HEK293 (cell line): Measurements from ENCODE around the gene TMEM272.

ENCODE experiments used
- CTCF ChIP-seq: fragments of 450-650 bp; formaldehyde crosslinking; IDR thresholded peaks from 2 replicates; pipeline ENCODE4 v1.5.1; 2016; ENCODE audit warnings: missing biosample characterization, missing genetic modification characterization
- KLF10 ChIP-seq: fragments of 450-650 bp; IDR thresholded peaks from 2 replicates; pipeline ENCODE4 v1.5.1; 2018; ENCODE audit warnings: missing biosample characterization, mild to moderate bottlenecking, missing genetic modification characterization
- ZBTB10 ChIP-seq: fragments of 450-650 bp; formaldehyde crosslinking; IDR thresholded peaks from 2 replicates; pipeline ENCODE4 v1.5.1; 2016; ENCODE audit warnings: missing biosample characterization, missing genetic modification characterization
- ZNF24 ChIP-seq: fragments of 450-650 bp; formaldehyde crosslinking; IDR thresholded peaks from 2 replicates; pipeline ENCODE4 v1.5.1; 2016; ENCODE audit warnings: missing biosample characterization, missing genetic modification characterization
- ZNF350 ChIP-seq: fragments of 450-650 bp; formaldehyde crosslinking; IDR thresholded peaks from 2 replicates; pipeline ENCODE4 v1.5.0; 2017; ENCODE audit warnings: missing biosample characterization, mild to moderate bottlenecking, missing genetic modification characterization
- ZNF416 ChIP-seq: fragments of 450-650 bp; formaldehyde crosslinking; IDR thresholded peaks from 2 replicates; pipeline ENCODE4 v1.5.1; 2016; ENCODE audit warnings: missing biosample characterization, missing genetic modification characterization
- TF ChIP-seq, protein P1 (sequence below): fragments of 450-650 bp; formaldehyde crosslinking; conservative IDR thresholded peaks from 2 replicates; pipeline ENCODE4 v1.5.1; 2016; ENCODE audit warnings: low read depth, missing biosample characterization, missing genetic modification characterization

GRCh38 chr13:51811920-51812451 lies 33.0 kb downstream of the TMEM272 start:
- TF ChIP-seq ZNF350 (no peak), KLF10 (no peak), ZNF416 (no peak), ZNF24 (tag by site-specific recombination) (no peak), ZBTB10 (tag by site-specific recombination) (no peak), CTCF (no peak)
- TF ChIP-seq, protein P1, sequence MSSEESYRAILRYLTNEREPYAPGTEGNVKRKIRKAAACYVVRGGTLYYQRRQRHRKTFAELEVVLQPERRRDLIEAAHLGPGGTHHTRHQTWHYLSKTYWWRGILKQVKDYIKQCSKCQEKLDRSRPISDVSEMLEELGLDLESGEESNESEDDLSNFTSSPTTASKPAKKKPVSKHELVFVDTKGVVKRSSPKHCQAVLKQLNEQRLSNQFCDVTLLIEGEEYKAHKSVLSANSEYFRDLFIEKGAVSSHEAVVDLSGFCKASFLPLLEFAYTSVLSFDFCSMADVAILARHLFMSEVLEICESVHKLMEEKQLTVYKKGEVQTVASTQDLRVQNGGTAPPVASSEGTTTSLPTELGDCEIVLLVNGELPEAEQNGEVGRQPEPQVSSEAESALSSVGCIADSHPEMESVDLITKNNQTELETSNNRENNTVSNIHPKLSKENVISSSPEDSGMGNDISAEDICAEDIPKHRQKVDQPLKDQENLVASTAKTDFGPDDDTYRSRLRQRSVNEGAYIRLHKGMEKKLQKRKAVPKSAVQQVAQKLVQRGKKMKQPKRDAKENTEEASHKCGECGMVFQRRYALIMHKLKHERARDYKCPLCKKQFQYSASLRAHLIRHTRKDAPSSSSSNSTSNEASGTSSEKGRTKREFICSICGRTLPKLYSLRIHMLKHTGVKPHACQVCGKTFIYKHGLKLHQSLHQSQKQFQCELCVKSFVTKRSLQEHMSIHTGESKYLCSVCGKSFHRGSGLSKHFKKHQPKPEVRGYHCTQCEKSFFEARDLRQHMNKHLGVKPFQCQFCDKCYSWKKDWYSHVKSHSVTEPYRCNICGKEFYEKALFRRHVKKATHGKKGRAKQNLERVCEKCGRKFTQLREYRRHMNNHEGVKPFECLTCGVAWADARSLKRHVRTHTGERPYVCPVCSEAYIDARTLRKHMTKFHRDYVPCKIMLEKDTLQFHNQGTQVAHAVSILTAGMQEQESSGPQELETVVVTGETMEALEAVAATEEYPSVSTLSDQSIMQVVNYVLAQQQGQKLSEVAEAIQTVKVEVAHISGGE, result no peak
